Heart right ventricle (tissue), 16 donors: ENCODE data around the gene SNRPA. TPM values are rescaled to one million over a fixed set of nuclear protein-coding genes. Genes with fewer than 3 reads are reported as not detected.

ENCODE experiments used
- ATAC-seq, 8 donors: fragments of 200-7000 bp; cut with Tn5 transposase; one replicate each; pipeline ENCODE4 v1.9.1; 2020; ENCODE audit warnings: mild to moderate bottlenecking in 8 of 8, moderate library complexity in 8 of 8, moderate number of reproducible peaks in 1 of 8
- DNase-seq, 2 donors: peaks; one replicate each; pipeline ENCODE4 v3.0.0-alpha.2; 2020
- H3K27ac ChIP-seq, 10 donors: fragments of 200-600 bp; sonication (generic) in 2 of 10; one replicate each; pipeline versions ENCODE4 v1.5.0 to v1.8.0; 2020 to 2022; ENCODE audit warnings: mild to moderate bottlenecking in 3 of 10
- H3K27me3 ChIP-seq, 7 donors: fragments of 200-600 bp; one replicate each; pipeline ENCODE4 v1.8.0; 2021 to 2022; ENCODE audit warnings: mild to moderate bottlenecking in 2 of 7
- H3K36me3 ChIP-seq, 9 donors: fragments of 200-600 bp; sonication (generic) in 1 of 9; one replicate each; pipeline versions ENCODE4 v1.5.0 to v1.8.0; 2020 to 2022; ENCODE audit warnings: mild to moderate bottlenecking in 2 of 9
- H3K4me1 ChIP-seq, 9 donors: fragments of 200-600 bp; sonication (generic) in 1 of 9; one replicate each; pipeline versions ENCODE4 v1.5.0 to v1.8.0; 2020 to 2022; ENCODE audit warnings: mild to moderate bottlenecking in 4 of 9
- H3K4me3 ChIP-seq, 10 donors: fragments of 200-600 bp; sonication (generic) in 2 of 10; one replicate each; pipeline versions ENCODE4 v1.5.0 to v1.8.0; 2020 to 2022; ENCODE audit warnings: mild to moderate bottlenecking in 7 of 10, moderate library complexity in 2 of 10
- H3K9me3 ChIP-seq, 11 donors: fragments of 200-600 bp in 10 of 11; sonication (generic) in 2 of 11; one replicate each; pipeline versions ENCODE4 v1.5.0 to v1.8.0; 2013 to 2022; ENCODE audit warnings: mild to moderate bottlenecking in 2 of 11, control low read depth in 1 of 11, moderate library complexity in 1 of 11
- CTCF ChIP-seq, 9 donors: fragments of 200-600 bp; sonication (generic) in 2 of 9; IDR thresholded peaks; one replicate each; pipeline versions ENCODE4 v1.5.0 to v1.8.0; 2021 to 2022; ENCODE audit warnings: antibody characterized with exemption in 9 of 9, mild to moderate bottlenecking in 5 of 9, moderate library complexity in 1 of 9
- WGBS, 2 donors: extraction: QIAGEN DNeasy Blood & Tissue Kit; methylation state at CpG; one replicate each; pipeline ENCODE4 v1.1.7; 2013; ENCODE audit warnings: inconsistent platforms in 1 of 2; 5-methylcytosine and 5-hydroxymethylcytosine counted together
- intact Hi-C, 10 donors: fragments of 100-400 bp; cut with DNase I; formaldehyde crosslinking; loops; one replicate each; pipeline versions ENCODE4 v1.11.1 to v1.14.2; 2022
- polyA plus RNA-seq, 2 donors: library from polyadenylated mRNA; stranded (reverse); fragments of 200-250 nt; gene quantifications; one replicate each; pipeline ENCODE4 v1.2.3, GENCODE V29; 2013
- total RNA-seq, 10 donors: library from RNA; stranded (reverse); fragmentation: NEBNext Ultra II Directional in 3 of 10; extraction: Animal tissue kit (Norgen Biotek cat#: 25700) in 3 of 10; gene quantifications; one replicate each; pipeline versions ENCODE4 v1.2.1 to v1.2.4, GENCODE V29; 2021 to 2023
- donor health status: Arrhythmogenic right ventricular cardiomyopathy.
- donor health status: ischemic (EF 13 %, LVEDD 7.1; RV severe dilation, severe dysfunction).
- donor health status: healthy with polysubstance abuse.
- donor health status: DM: no; HTN: yes; CAD: no.
- donor health status: DM: no; HTN: no; CAD: no.
- donor health status: ischemic (EF 25% LVEDD 6.9; RV normal size, moderate dysfunction).
- donor health status: ischemic (EF 25% LVEDD 5.7; RV mildly dilated, moderate dysfunction).
- donor health status: healthy.
- donor health status: DM: yes; HTN: yes; CAD: no.
- donor health status: Ischemic cardiomyopathy.
- donor health status: ischemic (EF 35%, LVEDD 5.7; RV mildly dilated, moderate dysfunction).
- donor health status: nonischemic (EF 11% LVEDD 7.7; RV severe dilation, severe dysfunction).
- donor health status: DM: yes; HTN: yes; CAD: no.
- donor health status: PGD.
- donor health status: ischemic (EF 29% LVEDD 5.4; RV normal size, mild dysfunction).
- donor health status: nonischemic (EF 23%, LVEDD 6.1; RV moderate dilation, normal function).

SNRPA gene
- total and polyA plus RNA-seq, 12 donors = 24.0 to 40.6 (median 35.0) TPM

GRCh38 chr19:40800997-40801377 is 50.0 kb downstream of the SNRPA start:
- DNase-seq (no peak), ATAC-seq (no peak)
- Histone ChIP-seq H3K36me3 (peaks cover 0 to 54% (median 13%) of the 10 kb centered on the region in 9 donors), H3K4me1 (peaks cover 48 to 73% (median 68%) of the 10 kb centered on the region in 9 donors), H3K27me3 (no peaks in the 10 kb centered on the region), H3K9me3 (no peaks in the 10 kb centered on the region), H3K27ac (peak overlapping the region; percentile 30 to 99 (median 96)), H3K4me3 (peak overlapping the region; percentile 6 to 97 (median 93))
- TF ChIP-seq CTCF (IDR thresholded peaks at IDR 0.05) = no peak
- intact Hi-C loops = loop anchor here in 3 of 10 donors (2.0 to 10.0 kb wide), 4 partner anchors 18 to 386 kb away; partner anchors contain the start of genes ACTMAP (in 1 of the 3), PRX (in 1 of the 3) and SNRPA (in 1 of the 3)
- WGBS, 2 donors = 63 to 73% methylated on average over 27 of the region's 27 CpGs

- DNase-seq = no peak
- Histone ChIP-seq H3K4me1 (peaks cover 48 to 80% (median 75%) of the 10 kb centered on the region in 9 donors), H3K9me3 (no peaks in the 10 kb centered on the region), H3K27me3 (no peaks in the 10 kb centered on the region), H3K36me3 (peaks cover 0 to 50% (median 13%) of the 10 kb centered on the region in 9 donors), H3K27ac (peak overlapping the region; percentile 42 to 99 (median 96)), H3K4me3 (peak overlapping the region; percentile 6 to 97 (median 93))
- no peak for TF ChIP-seq CTCF (IDR thresholded peaks at IDR 0.05)
- intact Hi-C loops = loop anchor here in 3 of 10 donors (2.0 to 10.0 kb wide), 4 partner anchors 17 to 387 kb away; partner anchors contain the start of genes ACTMAP (in 1 of the 3), PRX (in 1 of the 3) and SNRPA (in 1 of the 3)
- no peak for ATAC-seq
- 22 to 23% methylated on average over 12 to 13 of the region's 13 CpGs for WGBS, 2 donors
Observed at GRCh38 chr19:40801426-40802299, 50.7 kb downstream of the SNRPA start.

- peak overlapping the region; percentile 42 to 99 (median 94) for H3K27ac ChIP-seq
- peaks cover 54 to 87% (median 83%) of the 10 kb centered on the region in 9 donors for H3K4me1 ChIP-seq
- ATAC-seq (peak; percentile 3 to 38 (median 33)), DNase-seq (peak; percentile 81 to 84)
- TF ChIP-seq CTCF (IDR thresholded peaks at IDR 0.05) = no peak
- intact Hi-C loops = loop anchor here in 3 of 10 donors (5.0 to 10.0 kb wide), 3 partner anchors 50 to 388 kb away; partner anchors contain the start of genes ACTMAP (in 1 of the 3), PRX (in 1 of the 3) and SNRPA (in 1 of the 3)
- H3K27me3 ChIP-seq = no peaks in the 10 kb centered on the region
- H3K9me3 ChIP-seq = no peaks in the 10 kb centered on the region
- WGBS, 2 donors = 14% methylated on average over 11 of the region's 11 CpGs
- peaks cover 0 to 55% (median 13%) of the 10 kb centered on the region in 9 donors for H3K36me3 ChIP-seq
- H3K4me3 ChIP-seq = peak overlapping the region in 9 of 10 donors; percentile 7 to 96 (median 87)
Observed at GRCh38 chr19:40802300-40803169, 51.5 kb downstream of the SNRPA start.
